OCI-LY3 (cell line): Measurements from ENCODE around the gene SAV1.
"Not testable (repeated sequence)": the region's sequence is repeated elsewhere in the genome, so short reads cannot be mapped to it uniquely, and the experiment has no call there.

Source experiments
- H2AFZ ChIP-seq: fragments of 200-600, 300-600 bp; shearing (Covaris generic); 2 replicates; pipeline ENCODE4 v1.6.0; 2014; ENCODE audit warnings: antibody characterized with exemption, low read depth, low read length
- H3K27ac ChIP-seq: fragments of 200-600, 300-600 bp; sonication (generic); 2 replicates; pipeline ENCODE4 v1.5.1; 2014; ENCODE audit warnings: mild to moderate bottlenecking, low read length, moderate library complexity, mixed read lengths
- H3K27me3 ChIP-seq: fragments of 200-600, 300-600 bp; sonication (generic); 2 replicates; pipeline ENCODE4 v1.6.1; 2014; ENCODE audit warnings: low read depth, low read length, mixed read lengths
- H3K36me3 ChIP-seq: fragments of 200-600, 300-600 bp; sonication (generic); replicated peaks from 2 replicates; pipeline ENCODE3; 2014; ENCODE audit warnings: low read depth, low read length, mixed read lengths
- H3K4me1 ChIP-seq: fragments of 300-600, 200-600 bp; sonication (generic); 2 replicates; pipeline ENCODE4 v1.6.1; 2014; ENCODE audit warnings: low read length, mixed read lengths
- H3K4me2 ChIP-seq: fragments of 200-600, 300-600 bp; sonication (generic); 2 replicates; pipeline ENCODE4 v1.6.1; 2014; ENCODE audit warnings: low read length, mixed read lengths
- H3K4me3 ChIP-seq: fragments of 300-600, 200-600 bp; sonication (generic); 2 replicates; pipeline ENCODE4 v1.5.1; 2014; ENCODE audit warnings: antibody characterized with exemption, mild to moderate bottlenecking, low read length, moderate library complexity
- H3K79me2 ChIP-seq: fragments of 300-600, 200-600 bp; shearing (Covaris generic); 2 replicates; pipeline ENCODE4 v1.6.1; 2014; ENCODE audit warnings: mild to moderate bottlenecking, low read length, mixed read lengths
- H3K9ac ChIP-seq: fragments of 300-600, 200-600 bp; shearing (Covaris generic); 2 replicates; pipeline ENCODE4 v1.6.0; 2014; ENCODE audit warnings: mild to moderate bottlenecking, low read length, moderate library complexity
- H3K9me3 ChIP-seq: fragments of 200-600, 300-600 bp; shearing (Covaris generic); 2 replicates; pipeline ENCODE4 v1.6.1; 2014; ENCODE audit warnings: low read length, mixed read lengths; ENCODE audit not compliant: insufficient read depth
- H4K20me1 ChIP-seq: fragments of 200-600, 300-600 bp; sonication (generic); 2 replicates; pipeline ENCODE4 v1.6.1; 2016; ENCODE audit warnings: low read length, mixed read lengths; ENCODE audit not compliant: insufficient read depth
- CTCF ChIP-seq: fragments of 200-600, 300-600 bp; sonication (generic); IDR thresholded peaks from 2 replicates; pipeline ENCODE4 v1.5.1; 2014; ENCODE audit warnings: antibody characterized with exemption, low read length, low read depth
- EZH2phosphoT487 ChIP-seq: fragments of 200-600 bp; shearing (Covaris generic); IDR thresholded peaks from 2 replicates; pipeline ENCODE4 v1.6.1; 2018; ENCODE audit warnings: antibody characterized with exemption, mixed run types, low read depth

The SAV1 gene

DNA sequence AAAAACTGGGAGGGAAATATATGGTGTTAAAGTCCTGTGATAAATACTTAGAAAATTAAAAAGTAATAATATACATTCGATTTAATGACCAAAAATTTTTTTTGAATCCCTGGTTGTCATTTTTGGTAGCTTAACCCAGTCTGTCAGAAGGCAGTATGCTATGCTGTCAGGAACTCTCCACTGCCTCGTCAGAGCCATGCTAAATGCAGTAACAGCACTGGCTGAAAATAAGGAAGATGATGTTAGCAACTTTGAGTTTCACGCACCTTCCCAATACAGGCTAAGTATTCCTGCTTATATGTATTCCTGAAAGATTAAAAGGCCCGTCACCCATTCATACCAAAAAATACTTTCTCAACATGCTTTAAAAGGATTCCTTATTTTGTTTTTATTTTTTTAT lies 34.2 kb downstream of the SAV1 start:
- H3K9ac ChIP-seq, result no peak overlapping the region
- TF ChIP-seq EZH2phosphoT487 (no peak), CTCF (no peak)
- no peaks in the 10 kb centered on the region for H4K20me1 ChIP-seq
- peaks cover 12% of the 10 kb centered on the region for H3K4me1 ChIP-seq
- H3K4me2 ChIP-seq, result no peak overlapping the region
- no peaks in the 10 kb centered on the region for H3K79me2 ChIP-seq
- no peaks in the 10 kb centered on the region for H3K27me3 ChIP-seq
- H3K4me3 ChIP-seq, result no peak overlapping the region
- H3K36me3 ChIP-seq, result no peaks in the 10 kb centered on the region
- H3K27ac ChIP-seq, result no peak overlapping the region
- no peaks in the 10 kb centered on the region for H3K9me3 ChIP-seq
- no peak overlapping the region for H2AFZ ChIP-seq

DNA sequence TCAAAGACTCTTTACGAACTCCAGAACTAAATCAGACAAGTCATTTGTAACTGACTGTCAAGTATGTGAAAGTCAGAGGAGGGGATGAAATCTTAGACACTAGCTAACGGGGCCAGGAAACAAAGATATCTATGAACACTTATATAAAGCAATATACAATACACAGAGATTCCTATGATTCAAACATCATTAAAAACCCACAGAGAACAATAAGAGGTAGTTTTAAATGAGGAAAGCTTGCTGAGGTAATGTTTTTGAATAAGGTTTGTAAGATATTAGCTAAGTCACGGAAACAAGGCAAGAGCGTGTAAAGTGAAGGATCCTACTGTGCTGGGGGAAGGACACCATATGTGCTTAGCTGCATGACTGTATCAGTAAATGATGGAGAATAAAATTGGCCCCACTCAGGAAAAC lies 36.7 kb downstream of the SAV1 start:
- H3K9ac ChIP-seq, result no peak overlapping the region
- H3K4me3 ChIP-seq, result no peak overlapping the region
- no peak overlapping the region for H3K4me2 ChIP-seq
- TF ChIP-seq CTCF (no peak), EZH2phosphoT487 (no peak)
- H2AFZ ChIP-seq, result no peak overlapping the region
- H3K9me3 ChIP-seq, result no peaks in the 10 kb centered on the region
- H3K27me3 ChIP-seq, result no peaks in the 10 kb centered on the region
- no peaks in the 10 kb centered on the region for H3K79me2 ChIP-seq
- no peaks in the 10 kb centered on the region for H3K36me3 ChIP-seq
- no peak overlapping the region for H3K27ac ChIP-seq
- H4K20me1 ChIP-seq, result no peaks in the 10 kb centered on the region
- peaks cover 12% of the 10 kb centered on the region for H3K4me1 ChIP-seq

DNA sequence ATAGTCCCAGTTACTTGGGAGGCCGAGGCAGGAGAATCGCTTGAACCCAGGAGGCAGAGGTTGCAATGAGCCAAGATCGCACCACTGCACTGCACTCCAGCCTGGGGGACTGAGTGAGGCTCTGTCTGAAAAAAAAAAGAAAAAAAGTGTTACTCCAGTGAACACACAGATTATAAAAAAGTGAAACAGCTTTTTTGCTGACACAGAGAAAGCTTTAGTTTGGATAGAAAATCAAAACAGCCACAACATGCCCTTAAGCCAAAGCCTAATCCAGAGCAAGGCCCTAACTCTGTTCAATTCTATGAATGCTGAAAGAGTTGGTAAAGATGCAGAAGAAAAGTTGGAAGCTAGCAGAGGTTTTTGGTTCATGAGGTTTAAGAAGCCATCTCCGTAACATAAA lies 43.2 kb downstream of the SAV1 start:
- H3K27me3 ChIP-seq, H4K20me1 ChIP-seq, H3K36me3 ChIP-seq, H3K9ac ChIP-seq, H3K27ac ChIP-seq, H2AFZ ChIP-seq, H3K9me3 ChIP-seq, H3K4me2 ChIP-seq, H3K79me2 ChIP-seq, H3K4me3 ChIP-seq: not testable (repeated sequence)
- peaks cover 17% of the 10 kb centered on the region for H3K4me1 ChIP-seq

DNA sequence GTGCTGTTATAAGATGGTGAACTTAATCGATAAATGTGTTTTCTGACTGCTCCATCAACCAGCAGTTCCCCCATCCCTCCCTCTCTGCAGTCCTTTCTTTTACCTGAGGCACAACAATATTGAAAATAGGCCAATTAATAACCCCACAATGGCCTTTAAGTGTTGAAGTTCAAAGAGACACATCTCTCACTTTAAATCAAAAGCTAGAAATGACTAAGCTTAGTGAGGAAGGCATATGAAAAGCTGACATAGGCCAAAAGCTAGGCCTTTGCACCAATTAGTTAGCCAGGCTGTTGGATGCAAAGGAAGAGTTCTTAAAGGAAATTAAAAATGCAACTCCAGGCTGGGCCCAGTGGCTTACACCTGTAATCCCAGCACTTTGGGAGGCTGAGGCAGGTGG lies 43.7 kb downstream of the SAV1 start:
- no peak overlapping the region for H2AFZ ChIP-seq
- TF ChIP-seq CTCF, result no peak
- no peak for TF ChIP-seq EZH2phosphoT487
- no peak overlapping the region for H3K4me2 ChIP-seq
- peaks cover 17% of the 10 kb centered on the region for H3K4me1 ChIP-seq
- no peak overlapping the region for H3K4me3 ChIP-seq
- H4K20me1 ChIP-seq, result no peaks in the 10 kb centered on the region
- H3K9ac ChIP-seq, result no peak overlapping the region
- H3K27ac ChIP-seq, result no peak overlapping the region
- H3K9me3 ChIP-seq, result no peaks in the 10 kb centered on the region
- H3K27me3 ChIP-seq, result peaks cover 3% of the 10 kb centered on the region; the same call in 1 of the 2 replicates
- no peaks in the 10 kb centered on the region for H3K36me3 ChIP-seq
- H3K79me2 ChIP-seq, result no peaks in the 10 kb centered on the region

GRCh38 chr14:50622978-50623377 lies 45.1 kb downstream of the SAV1 start:
- Histone ChIP-seq H3K4me3 (no peak overlapping the region), H3K27me3 (peaks cover 3% of the 10 kb centered on the region; the same call in 1 of the 2 replicates), H2AFZ (no peak overlapping the region), H3K9me3 (no peaks in the 10 kb centered on the region), H3K9ac (no peak overlapping the region), H3K4me2 (no peak overlapping the region), H3K4me1 (peaks cover 17% of the 10 kb centered on the region), H3K79me2 (no peaks in the 10 kb centered on the region), H4K20me1 (no peaks in the 10 kb centered on the region), H3K36me3 (no peaks in the 10 kb centered on the region), H3K27ac (no peak overlapping the region)
- TF ChIP-seq CTCF, result no peak
- no peak for TF ChIP-seq EZH2phosphoT487
